Stimulated activated CD4-positive, alpha-beta T cell treated with anti-CD3 and anti-CD28 coated beads, Interleukin-4, amount 100 ng/mL, for 48 hours (primary cell): ENCODE measurements around the gene AKIRIN2.
"Not testable (repeated sequence)": the region's sequence is repeated elsewhere in the genome, so short reads cannot be mapped to it uniquely, and the experiment has no call there.

ENCODE experiments used
- DNase-seq, 2 donors: peaks; one replicate each; pipeline ENCODE4 v3.0.0-alpha.2; 2020; ENCODE audit warnings: low read depth in 2 of 2

Gene AKIRIN2

DNA sequence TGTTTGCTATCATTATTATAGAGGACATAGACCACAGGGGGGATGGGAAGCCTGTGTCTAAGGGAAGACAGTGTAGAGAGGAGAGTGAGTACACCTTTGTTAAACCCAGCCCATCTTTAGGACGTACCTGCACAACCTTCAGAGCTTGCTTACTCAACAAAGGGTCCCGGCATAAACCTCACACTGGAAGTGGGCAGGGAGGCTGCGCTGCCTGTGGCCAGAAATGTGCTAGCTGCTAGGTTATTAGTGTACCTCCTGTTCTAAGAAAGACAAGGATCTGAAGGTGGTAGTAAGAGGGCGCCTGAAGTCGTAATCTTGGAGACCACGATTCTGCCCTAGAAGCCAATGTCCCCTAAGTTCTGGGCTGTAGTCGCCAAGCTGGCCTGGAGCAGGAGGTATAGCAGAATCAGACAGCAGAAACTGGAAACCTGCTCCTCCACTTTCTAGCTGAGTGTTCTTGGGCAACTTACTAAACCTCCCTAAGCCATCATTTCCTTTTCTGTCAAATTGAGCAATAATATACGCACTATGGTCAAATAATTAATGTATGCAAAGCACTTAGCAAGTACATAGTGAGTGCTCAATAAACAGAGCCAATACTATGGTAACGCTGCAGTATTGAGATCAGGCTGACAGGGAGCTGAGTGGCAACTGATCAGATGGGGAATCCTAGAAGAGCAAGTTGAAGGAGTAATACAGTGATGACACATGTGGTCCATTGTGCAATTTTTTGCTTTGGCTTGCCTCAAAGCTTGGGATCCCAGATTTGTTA lies 16.8 kb upstream of the AKIRIN2 start:
- no peak for DNase-seq

- no peak for DNase-seq
Measured at GRCh38 chr6:87716928-87717614, 15.0 kb upstream of the AKIRIN2 start.

DNA sequence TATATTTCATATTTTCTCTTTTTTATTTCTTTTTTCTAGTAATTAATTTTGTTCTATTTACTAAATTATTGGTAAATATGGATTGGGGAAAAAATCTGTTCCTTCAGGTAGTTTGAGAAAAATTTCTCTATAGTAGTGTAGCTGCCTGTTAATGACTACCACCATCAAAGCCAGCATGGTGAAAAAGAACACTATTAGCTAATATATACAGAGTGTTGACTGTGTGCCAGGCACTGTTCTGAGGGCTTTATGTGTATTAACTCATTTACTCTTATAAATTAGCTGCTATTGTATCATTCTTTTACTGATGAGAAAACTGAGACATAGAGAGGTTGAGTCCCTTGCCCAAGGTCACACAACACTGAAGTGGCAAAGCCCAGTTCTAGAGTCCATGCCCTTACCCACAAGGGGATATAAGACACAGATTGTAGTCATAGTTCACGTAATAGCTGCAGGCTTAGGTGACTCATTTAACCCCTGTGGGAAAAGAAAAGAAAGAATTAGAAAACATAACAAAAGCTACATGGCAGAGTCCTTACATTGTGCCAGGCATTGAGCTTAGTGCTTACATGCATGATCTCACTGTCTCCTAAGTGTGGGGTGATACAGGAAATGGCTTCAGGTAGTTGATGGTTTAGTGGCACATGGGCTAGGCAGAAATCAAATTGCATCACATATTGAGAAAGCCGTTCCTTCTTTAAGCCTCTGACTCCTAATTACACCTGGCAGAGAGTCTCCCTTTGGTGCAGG lies 12.2 kb upstream of the AKIRIN2 start:
- no peak for DNase-seq

DNA sequence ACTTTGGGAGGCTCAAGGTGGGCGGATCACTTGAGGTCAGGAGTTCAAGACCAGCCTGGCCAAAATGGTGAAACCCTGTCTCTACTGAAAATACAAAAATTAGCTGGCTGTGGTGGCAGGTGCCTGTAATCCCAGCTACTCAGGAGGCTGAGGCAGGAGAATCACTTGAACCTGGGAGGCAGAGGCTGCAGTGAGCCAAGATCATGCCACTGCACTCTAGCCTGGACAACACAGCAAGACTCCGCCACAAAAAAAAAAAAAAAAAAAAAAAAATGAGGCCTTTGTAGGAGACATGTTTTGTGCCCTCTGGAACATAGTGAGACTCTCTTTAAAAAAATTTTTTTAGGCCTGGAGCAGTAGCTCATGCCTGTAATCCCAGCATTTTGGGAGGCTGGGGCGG lies 10.7 kb upstream of the AKIRIN2 start:
- DNase-seq: not testable (repeated sequence)

GRCh38 chr6:87710090-87710489 lies 8.1 kb upstream of the AKIRIN2 start:
- DNase-seq: no peak

DNA sequence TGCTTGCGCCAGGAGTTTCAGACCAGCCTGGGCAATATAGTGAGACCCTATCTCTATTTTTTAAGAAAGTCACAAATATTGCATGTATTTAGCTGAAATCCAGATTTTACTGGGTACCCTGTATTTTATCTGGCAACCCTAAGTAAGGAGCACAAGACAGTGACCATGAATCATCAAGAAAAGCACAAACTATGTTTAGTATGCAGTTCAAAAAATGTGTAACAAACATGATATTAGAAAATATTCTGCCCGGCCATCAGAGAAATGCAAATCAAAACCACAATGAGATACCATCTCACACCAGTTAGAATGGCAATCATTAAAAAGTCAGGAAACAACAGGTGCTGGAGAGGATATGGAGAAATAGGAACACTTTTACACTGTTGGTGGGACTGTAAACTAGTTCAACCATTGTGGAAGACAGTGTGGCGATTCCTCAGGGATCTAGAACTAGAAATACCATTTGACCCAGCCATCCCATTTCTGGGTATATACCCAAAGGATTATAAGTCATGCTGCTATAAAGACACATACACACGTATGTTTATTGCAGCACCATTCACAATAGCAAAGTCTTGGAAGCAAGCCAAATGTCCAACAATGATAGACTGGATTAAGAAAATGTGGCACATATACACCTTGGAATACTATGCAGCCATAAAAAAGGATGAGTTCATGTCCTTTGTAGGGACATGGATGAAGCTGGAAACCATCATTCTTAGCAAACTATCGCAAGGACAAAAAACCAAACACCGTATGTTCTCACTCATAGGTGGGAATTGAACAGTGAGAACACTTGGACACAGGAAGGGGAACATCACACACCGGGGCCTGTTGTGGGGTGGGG lies 6.8 kb upstream of the AKIRIN2 start:
- not testable (repeated sequence) for DNase-seq

DNA sequence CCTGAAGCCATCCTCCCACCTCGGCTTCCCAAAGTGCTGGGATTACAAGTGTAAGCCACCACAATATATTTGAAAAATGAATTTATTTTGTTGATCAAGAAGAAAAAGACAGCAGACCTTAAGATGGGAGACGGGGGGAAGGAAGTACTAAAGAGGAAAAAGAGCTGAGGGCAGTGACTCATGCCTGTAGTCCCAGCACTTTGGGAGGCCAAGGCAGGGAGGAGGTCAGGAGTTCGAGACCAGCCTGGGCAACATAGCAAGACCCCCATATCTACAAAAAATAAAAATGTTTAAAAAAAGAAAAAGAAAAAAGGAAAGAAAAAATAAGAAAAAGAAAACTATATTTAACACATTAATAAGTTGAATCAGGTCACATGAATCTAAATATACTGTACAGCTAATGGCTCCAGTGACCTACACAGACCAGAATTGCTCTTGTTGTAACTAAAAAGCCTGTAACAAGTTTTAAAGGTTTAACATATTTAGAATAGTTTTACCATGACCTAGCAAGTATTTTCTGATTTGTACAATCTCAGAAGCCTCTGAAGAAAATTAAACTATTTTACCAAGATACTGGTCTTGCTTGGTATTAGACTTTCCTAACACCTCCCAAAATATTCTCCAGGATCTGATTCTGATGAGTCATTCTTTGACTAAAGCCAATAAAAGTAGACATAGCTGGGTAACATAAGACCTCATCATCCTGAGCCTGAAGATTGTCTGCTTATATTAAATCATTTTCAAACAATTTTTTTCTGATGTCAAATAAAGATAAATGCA lies 4.3 kb upstream of the AKIRIN2 start:
- no peak for DNase-seq

- peak; percentile 38 to 46 for DNase-seq
Measured at GRCh38 chr6:87705070-87705691, 3.1 kb upstream of the AKIRIN2 start.

DNA sequence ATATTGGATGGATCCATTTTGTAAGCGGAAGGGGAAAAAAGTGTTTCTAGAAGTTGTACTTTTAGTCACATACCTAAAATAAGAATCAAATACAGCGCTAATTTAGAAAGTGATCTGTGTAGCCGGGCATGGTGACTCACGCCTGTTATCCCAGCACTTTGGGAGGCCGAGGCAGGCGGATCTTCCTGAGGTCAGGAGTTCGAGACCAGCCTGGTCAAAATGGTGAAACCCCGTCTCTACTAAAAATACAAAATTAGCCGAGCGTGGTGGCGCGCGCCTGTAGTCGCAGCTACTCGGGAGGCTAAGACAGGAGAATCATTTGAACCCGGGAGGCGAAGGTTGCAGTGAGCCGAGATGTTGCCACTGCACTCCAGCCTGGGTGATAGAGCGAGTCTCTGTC lies 1.0 kb upstream of the AKIRIN2 start:
- DNase-seq: not testable (repeated sequence)

- DNase-seq: no peak
Measured at GRCh38 chr6:87702589-87702945, 534 bp upstream of the AKIRIN2 start.

DNA sequence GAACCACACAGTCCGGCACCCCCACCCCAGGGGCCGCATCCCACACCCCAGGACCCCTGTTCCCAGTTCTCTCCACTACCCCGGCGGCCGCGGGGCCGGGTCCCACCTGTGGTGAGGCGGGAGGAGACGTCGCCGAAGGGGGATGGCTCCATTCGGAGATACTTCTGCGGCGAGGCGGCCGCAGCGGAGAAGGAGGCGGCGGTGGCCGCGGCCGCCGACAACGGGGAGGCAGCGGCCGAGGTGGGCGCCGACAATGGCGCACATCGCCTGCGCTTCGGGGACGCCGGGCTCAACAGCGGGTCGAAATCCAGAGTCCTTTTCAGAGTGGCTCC lies 723 bp downstream of the AKIRIN2 start:
- DNase-seq: peak in 1 of 2 donors; percentile 27

DNA sequence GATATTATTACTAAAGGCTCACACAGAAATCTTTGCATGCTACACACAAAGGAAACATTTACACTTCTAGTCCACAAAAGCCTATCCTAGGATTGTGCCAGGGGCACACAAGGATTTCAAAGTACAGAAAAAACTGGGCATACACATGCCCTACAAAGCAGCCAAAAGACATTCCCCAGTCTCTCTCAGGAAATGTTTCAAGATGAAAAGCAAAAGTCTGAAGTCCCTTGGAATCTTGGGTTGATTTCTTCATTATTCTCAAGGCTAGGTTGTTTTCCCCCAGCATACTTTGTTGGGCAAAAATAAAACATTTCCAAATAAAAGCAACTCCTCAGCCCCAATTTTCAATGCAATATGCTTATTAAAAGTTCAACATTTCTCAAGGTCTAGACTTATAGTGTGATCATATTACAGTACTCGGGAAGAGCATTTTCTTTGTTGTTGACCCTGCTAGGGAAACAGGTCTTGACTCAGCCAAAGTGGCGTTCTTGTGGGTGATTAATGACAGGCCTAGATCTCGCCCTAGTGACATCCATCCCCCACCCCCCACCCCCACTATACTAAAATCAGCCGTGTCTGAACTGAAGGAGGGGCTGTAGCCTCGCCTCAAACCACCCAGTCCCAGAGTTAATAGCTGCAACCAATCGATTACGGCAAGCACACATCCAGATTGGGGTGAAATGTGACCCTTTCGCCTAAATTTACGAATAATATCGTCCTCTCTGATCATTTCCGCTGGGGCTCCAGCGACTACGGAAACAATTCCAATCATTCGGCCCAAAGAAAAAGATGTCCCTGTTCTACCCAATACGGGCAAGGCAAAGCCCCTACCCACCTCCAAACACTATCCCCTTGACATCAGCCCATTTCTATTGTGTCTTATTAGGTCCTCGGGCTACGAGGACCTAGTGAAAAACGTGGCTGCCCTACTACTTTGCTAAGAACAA lies 1.4 kb downstream of the AKIRIN2 start:
- DNase-seq: peak in 1 of 2 donors; percentile 8

GRCh38 chr6:87699576-87699975 lies 2.5 kb downstream of the AKIRIN2 start:
- DNase-seq: no peak

DNA sequence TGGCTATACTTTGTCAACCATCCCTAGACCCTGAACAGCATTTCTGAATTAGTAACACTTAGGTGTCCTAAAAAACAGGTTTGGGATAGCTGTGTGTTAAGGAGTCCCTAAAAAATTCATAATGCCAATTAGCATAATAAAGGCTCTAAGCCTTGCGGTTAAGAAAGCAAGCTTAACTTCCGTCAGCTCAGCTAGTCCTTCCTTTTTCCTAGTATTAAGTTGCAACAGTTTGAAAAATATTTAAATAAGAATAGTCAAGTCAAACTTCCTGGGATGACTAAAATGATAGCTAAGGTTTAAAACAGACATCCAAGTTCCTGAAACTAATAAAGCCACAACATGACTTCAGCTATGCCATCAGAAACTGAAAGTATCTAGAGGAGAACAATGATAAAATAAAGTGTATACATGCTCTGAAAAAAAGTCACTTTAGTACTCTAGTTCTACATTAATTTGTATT lies 3.5 kb downstream of the AKIRIN2 start:
- no peak for DNase-seq

- DNase-seq: no peak
Measured at GRCh38 chr6:87697581-87698546, 4.2 kb downstream of the AKIRIN2 start.

- DNase-seq: not testable (repeated sequence)
Measured at GRCh38 chr6:87696817-87697216, 5.2 kb downstream of the AKIRIN2 start.

DNA sequence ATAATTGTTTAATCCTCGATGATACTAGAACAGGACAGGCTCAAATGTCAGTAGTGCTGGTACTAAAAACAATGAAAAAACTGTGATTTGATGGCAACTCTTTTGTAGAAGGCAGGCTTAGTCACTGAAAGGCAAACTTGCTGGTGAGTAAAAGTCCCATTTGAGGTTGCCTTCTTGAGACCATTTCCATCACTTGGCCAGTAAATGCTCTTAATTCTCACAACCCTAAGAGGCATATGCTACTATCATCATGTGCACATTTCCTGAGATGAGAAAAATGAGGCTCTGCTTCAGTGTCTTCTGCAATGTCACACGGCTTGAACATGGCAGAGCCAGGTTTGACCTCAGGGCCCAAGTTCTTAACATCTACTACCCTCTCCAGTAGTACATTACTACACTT lies 9.9 kb downstream of the AKIRIN2 start:
- DNase-seq: no peak

GRCh38 chr6:87690441-87690840 lies 11.6 kb downstream of the AKIRIN2 start:
- no peak for DNase-seq
